NCI-H82 treated with DMSO at 0.1 percent for 48 hours (cell line): ENCODE measurements around the gene DOCK2.
"Not testable (repeated sequence)": the region's sequence is repeated elsewhere in the genome, so short reads cannot be mapped to it uniquely, and the experiment has no call there.

Source experiments
- DNase-seq: peaks from one replicate; lab custom pipeline; 2025; ENCODE audit not compliant: unreplicated experiment; lab: John Stamatoyannopoulos, UW

DOCK2 gene

GRCh38 chr5:169785771-169786618 is 148.9 kb downstream of the DOCK2 start:
- DNase-seq = no peak

DNA sequence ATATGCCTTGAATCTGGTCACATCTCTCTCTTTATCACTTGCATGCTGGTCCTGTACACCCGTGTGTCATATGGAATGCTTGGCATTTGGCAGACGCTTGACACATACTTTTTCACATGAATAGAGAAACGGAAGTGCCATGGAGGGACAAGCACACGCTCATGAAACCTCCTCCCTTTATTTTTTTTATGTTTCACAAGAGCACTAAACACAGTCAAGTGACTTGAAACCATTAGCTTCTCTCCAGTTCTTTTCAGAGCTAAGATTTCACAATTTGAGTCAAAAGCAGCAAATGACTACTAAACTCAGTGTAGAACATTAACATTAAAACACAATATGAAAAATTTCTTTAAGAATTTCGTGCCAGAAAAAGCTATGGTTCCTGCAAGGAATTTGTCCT is 151.1 kb downstream of the DOCK2 start:
- no peak for DNase-seq

- no peak for DNase-seq
Measured at GRCh38 chr5:169789417-169789940, 152.4 kb downstream of the DOCK2 start.

- no peak for DNase-seq
Measured at GRCh38 chr5:169791251-169791650, 154.2 kb downstream of the DOCK2 start.

DNA sequence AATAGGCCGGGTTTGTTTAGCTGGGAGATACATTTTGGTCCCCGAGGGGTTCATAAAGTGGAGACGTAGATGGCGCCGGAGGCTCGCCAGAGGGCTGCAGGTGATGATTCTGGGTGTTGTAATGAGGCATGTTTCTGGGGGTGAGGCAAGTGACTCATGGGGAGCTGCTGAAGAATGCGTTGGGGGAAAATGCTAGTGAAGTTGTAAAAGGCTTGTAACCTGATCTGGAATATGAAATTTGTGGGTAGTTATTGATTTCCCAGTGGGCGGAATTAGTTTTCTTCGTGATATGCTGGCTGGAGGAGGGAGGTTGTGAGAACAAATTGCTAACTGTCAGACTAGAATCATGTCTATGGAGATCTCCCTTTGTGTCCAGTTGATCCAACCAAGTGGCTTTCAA is 158.3 kb downstream of the DOCK2 start:
- DNase-seq = no peak

GRCh38 chr5:169796731-169797130 is 159.7 kb downstream of the DOCK2 start:
- no peak for DNase-seq

DNA sequence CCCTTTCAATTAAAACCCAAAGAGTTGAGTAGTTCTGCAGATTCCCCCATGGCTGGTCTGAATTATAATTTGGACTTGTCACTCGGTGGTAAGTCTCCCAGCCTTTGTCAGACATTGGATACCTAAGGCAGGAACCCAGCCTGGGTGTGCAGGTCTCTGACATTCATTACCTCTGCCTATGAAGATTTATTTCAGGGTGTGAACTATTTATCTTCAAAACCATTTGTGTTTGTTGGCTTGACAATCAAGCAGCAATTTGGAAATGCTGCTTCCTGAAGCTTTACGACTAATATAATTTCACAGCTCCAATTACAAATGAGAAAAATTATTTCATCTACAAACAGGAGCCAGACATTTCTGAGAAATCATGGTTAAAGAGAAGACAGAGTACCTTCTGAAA is 160.5 kb downstream of the DOCK2 start:
- no peak for DNase-seq

DNA sequence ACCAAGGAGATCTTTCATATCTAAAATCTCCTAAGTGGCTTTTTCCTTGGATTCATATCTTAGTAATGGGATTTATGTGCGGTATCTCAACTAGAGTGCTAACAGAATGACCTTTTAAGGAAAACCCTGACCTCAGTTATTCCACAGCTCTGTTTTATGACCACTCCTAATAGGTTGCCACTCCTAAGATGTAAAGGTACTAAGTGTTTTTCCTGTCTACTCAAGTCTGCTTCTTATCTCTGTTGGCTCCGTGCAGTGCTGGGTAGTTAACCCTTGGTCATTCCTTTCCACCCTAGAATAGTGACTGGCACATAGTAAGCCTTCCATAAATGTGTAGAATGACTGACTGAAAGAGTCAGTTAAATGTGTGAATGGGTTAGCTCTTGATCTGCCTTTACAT is 161.4 kb downstream of the DOCK2 start:
- no peak for DNase-seq

GRCh38 chr5:169798906-169799660 is 162.0 kb downstream of the DOCK2 start:
- no peak for DNase-seq

- DNase-seq = no peak
Measured at GRCh38 chr5:169801324-169801777, 164.3 kb downstream of the DOCK2 start.

- DNase-seq = no peak
Measured at GRCh38 chr5:169801781-169802180, 164.7 kb downstream of the DOCK2 start.

GRCh38 chr5:169803077-169803981 is 166.3 kb downstream of the DOCK2 start:
- no peak for DNase-seq

DNA sequence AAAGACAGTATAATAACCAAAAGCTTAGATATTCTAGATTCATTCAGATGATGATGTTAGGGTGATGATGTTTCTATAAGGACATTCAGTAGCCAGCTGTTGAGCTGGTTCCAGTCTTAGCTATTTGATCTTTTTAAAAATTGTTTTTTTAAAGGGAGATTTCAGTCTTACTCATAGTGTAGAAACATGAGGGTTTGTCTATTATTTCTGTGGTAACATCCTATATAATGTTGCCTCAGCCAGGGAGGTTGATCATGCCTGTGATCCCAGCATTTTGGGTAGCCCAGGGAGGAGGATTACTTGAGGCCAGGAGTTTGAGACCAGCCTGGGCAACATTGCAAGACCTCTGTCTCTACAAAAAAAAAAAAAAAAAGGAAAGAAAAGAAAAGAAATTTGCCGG is 167.8 kb downstream of the DOCK2 start:
- no peak for DNase-seq

DNA sequence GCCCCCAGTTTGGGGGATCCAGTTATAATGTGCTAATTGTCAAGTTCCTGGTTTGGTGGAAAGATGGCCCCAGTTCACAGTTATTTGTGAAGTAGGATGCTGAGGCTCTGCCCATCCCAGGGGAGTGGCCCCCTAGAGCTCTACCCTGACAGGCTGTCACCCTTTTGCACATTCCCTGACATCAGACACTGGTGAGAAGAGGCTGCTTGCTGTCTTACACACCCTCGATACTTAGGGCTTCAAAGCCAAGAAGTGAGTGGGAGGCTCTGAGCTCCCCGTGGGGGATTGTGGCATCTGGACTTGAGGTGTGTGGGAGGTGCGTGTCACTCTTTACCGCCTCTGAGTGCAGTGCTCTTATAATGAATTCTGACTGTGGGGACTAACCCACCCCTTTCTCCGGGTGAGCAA is 168.5 kb downstream of the DOCK2 start:
- no peak for DNase-seq

GRCh38 chr5:169805937-169806700 is 169.0 kb downstream of the DOCK2 start:
- DNase-seq = no peak

DNA sequence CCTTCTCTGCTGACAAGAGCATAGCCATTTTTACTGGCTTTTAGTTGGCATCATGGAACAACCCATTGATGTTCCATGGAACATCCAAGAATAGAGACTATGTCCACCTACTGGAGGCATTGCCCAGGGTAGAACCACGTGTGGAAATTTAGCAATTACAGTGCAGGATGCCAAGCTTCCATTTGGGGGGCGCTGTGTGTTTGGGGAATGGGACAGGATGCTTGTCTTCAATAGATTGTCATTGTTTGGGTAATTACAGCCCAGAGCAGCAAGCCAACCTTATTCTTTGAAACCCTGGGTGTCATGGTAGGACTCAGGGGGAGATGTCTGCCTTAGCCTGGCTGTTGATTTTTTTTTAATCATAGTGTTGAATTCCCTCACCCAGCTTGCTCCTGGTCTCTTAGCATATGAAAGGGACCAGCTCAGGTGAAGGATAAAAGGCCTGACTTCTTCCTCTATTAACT is 171.1 kb downstream of the DOCK2 start:
- no peak for DNase-seq

DNA sequence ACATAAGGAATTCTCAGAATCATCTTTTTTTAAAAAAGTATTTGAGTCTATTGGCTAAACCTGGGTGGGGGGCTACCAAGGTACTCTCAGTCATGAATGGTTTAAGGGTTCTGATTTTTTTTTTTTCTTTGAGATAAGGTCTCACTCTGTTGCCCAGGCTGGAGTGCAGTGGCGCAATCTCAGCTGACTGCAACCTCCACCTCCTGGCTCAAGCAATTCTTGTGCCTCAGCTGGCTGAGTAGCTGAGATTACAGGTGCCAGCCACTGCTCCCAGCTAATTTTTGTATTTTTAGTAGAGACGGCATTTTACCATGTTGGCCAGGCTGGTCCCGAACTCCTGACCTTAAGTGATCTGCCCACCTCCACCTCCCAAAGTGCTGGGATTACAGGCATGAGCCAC is 171.8 kb downstream of the DOCK2 start:
- DNase-seq = not testable (repeated sequence)

DNA sequence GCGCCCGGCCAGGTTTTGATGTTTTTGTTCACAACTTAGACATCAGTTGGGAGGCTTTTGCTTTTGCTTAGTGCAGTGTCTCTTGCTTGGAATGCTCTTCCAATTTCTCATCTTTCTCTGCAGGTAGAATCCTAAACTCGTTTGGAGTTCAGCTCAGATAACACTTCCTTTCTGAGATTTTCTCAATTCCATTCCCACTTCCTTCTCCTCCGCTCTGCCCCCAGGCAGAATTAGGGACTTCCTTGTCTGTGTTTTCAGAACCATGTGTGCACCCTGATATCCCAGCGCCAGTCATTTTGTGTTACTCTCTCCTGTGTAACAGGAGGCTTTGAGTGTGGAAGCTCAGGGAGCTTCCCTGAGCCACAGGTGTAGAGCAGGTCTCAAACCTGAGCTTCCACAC is 172.2 kb downstream of the DOCK2 start:
- no peak for DNase-seq

GRCh38 chr5:169810524-169810923 is 173.4 kb downstream of the DOCK2 start:
- no peak for DNase-seq

DNA sequence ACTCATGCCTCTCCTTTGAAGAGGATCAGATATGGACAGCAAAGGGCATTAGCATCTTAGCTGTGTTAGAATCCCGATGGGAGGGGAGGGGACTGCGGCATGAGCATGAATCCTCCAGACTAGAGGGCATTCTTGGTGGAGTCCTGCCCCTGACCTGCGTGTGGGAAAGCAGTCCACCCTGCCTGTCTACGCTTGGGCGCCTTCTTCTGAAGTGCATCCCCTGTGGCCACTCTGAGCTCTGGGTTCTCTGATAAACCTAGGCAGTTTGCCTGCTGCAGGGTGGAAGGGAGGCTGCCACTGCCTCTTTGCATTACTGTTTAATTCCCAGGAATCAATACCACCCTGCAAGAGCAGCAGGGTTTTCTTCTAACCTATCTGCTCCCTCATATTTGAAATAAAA is 173.9 kb downstream of the DOCK2 start:
- no peak for DNase-seq
